Omental fat pad (tissue), 4 donors: ENCODE data around the gene DCTN5. TPM values are rescaled to one million over a fixed set of nuclear protein-coding genes. Genes with fewer than 3 reads are reported as not detected.

Experiments used
- ATAC-seq: fragments of 150-250 bp; one replicate; pipeline ENCODE4 v1.9.1; 2016; ENCODE audit warnings: mild to moderate bottlenecking, moderate library complexity; ENCODE audit not compliant: low FRiP score
- DNase-seq: peaks from one replicate; pipeline ENCODE4 v3.0.0-alpha.2; 2019; ENCODE audit warnings: low spot score
- total RNA-seq, 4 donors: library from RNA; depleted of rRNA; stranded (reverse); fragments of >200 nt; gene quantifications; one replicate each; pipeline ENCODE4 v1.1.0, GENCODE V29; 2016
- TF ChIP-seq, protein P1 (sequence below), 3 donors: fragments of 450-650 bp; IDR thresholded peaks; one replicate each; pipeline ENCODE4 v1.5.1; 2016 to 2017; ENCODE audit warnings: antibody characterized with exemption in 3 of 3, mild to moderate bottlenecking in 3 of 3, moderate library complexity in 2 of 3

Gene DCTN5
- total RNA-seq, 4 donors from 2014 or later, result 34.0 to 43.1 (median 38.0) TPM

DNA sequence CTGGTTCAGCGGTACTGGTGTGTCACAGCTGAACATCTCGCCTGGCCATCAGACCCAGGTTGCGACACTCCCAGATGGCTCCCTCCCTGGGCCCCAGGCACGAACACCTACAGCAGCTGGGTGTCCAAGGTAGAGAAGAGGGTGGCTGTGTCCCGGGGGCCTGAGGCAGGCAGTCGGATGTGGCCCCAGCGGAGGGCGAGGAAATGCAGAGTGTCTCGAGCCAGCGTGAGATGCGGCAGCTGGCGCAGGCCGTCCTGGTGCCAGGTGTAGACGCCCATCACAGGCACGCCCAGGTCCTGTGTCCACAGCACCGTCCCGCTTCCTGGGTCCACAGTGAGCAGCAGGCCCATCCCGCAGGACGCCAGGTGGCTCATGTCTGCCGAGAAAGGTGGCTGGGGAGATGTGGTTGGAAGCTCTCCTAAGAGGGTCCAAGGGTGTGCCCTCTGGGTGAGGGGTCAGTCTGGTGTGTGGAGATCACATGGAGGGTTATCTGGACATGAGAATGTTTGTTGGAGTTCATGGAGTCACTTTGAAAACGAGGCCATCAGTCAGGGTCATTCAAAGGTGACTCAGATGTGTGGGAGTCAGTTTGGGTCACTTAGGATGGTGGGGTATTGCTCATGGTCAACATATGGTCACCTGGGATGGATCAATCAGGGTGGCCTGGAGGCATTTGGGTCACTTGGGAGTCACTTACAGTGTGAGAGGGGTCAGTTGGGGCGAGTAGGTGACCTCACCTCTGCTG lies 63.7 kb downstream of the DCTN5 start:
- DNase-seq, result no peak
- TF ChIP-seq, protein P1, sequence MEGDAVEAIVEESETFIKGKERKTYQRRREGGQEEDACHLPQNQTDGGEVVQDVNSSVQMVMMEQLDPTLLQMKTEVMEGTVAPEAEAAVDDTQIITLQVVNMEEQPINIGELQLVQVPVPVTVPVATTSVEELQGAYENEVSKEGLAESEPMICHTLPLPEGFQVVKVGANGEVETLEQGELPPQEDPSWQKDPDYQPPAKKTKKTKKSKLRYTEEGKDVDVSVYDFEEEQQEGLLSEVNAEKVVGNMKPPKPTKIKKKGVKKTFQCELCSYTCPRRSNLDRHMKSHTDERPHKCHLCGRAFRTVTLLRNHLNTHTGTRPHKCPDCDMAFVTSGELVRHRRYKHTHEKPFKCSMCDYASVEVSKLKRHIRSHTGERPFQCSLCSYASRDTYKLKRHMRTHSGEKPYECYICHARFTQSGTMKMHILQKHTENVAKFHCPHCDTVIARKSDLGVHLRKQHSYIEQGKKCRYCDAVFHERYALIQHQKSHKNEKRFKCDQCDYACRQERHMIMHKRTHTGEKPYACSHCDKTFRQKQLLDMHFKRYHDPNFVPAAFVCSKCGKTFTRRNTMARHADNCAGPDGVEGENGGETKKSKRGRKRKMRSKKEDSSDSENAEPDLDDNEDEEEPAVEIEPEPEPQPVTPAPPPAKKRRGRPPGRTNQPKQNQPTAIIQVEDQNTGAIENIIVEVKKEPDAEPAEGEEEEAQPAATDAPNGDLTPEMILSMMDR (IDR thresholded peaks at IDR 0.05), result no peak
- ATAC-seq, result no peak

DNA sequence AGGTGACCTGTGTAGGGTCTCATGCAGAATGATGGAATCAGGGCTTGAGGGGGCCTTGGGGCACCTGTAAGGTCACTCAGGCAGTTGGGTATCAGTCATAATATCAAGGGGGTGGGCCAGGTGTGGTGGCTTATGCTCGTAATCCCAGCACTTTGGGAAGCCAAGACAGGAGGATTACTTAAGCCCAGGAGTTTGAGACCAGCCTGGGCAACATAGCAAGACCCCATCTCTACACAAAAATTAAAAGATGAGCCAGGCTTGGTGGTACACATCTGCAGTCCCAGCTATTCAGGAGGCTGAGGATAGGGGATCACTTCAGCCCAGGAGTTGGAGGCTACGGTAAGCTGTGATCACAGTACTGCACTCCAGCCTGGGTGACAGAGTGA lies 64.2 kb downstream of the DCTN5 start:
- TF ChIP-seq, protein P1 (IDR thresholded peaks at IDR 0.05), result no peak
- no peak for DNase-seq
- ATAC-seq, result no peak

DNA sequence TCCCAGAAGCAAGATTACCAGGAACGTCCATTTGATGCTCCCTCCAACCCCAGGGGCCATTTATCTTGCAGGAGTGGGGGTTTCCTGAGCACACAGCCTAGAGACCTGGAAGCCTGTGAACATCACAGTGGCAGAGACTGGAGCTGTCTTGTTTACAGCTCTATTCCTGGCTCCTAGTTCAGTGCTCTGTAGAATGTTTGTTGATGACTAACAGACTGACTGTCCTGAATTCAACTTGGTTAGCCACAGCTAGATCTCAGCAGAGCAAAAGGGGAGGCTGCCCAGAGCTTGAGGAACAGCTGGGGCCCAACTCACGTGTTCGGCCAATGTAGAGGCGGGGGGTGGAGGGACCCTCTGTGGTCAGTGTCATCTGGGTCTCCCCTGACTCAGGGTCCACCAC lies 65.2 kb downstream of the DCTN5 start:
- DNase-seq, result no peak
- no peak for ATAC-seq
- TF ChIP-seq, protein P1 (IDR thresholded peaks at IDR 0.05), result no peak

DNA sequence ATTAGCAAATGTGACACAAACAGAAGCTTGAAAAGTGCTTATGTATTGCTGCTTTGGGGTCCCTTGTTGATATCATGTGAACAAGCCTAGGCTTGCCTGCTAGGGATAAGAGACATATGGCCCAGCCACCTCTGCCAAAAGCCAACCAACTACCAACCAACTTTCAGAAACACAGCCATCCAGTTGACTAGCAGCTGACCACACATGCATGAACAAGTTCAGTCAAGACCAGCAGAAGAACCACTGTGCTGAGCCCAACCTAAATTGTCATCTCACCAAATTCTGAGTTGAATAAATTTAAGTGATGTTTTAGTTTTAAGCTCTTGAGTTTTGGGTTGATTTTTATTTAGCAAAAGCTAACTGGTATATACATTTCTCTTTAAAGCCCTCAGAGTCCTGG lies 68.3 kb downstream of the DCTN5 start:
- TF ChIP-seq, protein P1 (IDR thresholded peaks at IDR 0.05), result no peak
- no peak for ATAC-seq
- DNase-seq, result no peak

DNA sequence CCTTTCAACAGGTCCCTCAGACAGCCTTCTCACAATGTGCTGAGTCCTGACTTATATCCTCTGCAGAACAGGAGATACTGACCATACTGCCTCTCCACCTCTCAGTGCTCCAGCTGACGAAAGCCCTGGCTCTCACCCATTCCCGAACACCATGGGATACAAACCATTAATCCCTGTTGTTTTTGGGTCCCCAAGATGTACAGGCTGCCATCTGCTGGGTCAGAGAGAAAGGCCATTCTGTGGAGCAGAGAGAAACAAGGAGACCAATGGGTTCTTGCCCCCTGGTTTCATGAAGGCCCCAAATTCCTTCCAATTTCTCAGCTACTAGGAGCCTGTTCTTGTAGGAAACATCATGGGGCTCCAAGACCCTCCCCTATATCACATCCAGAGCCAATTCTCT lies 68.7 kb downstream of the DCTN5 start:
- TF ChIP-seq, protein P1 (IDR thresholded peaks at IDR 0.05), result no peak
- DNase-seq (no peak), ATAC-seq (no peak)

DNA sequence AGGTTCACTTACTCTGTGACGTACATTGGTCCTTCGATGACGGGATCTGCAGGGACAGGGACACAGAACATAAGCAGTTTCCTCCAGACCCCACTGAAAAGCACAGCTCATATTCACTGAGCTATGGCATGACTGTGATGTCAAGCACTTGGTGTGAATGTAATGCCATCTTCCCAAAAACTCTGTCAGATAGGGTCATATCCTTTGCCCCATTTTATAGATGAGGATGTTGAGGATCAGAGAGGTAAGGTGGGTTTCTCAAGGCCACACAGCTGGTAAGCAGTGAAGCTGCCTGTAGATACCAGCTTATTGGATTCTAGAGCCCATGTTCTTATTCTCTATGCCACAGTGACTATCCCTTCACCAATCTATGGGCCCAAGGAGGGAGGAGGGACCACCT lies 69.2 kb downstream of the DCTN5 start:
- TF ChIP-seq, protein P1 (IDR thresholded peaks at IDR 0.05), result no peak
- no peak for DNase-seq
- ATAC-seq, result no peak

DNA sequence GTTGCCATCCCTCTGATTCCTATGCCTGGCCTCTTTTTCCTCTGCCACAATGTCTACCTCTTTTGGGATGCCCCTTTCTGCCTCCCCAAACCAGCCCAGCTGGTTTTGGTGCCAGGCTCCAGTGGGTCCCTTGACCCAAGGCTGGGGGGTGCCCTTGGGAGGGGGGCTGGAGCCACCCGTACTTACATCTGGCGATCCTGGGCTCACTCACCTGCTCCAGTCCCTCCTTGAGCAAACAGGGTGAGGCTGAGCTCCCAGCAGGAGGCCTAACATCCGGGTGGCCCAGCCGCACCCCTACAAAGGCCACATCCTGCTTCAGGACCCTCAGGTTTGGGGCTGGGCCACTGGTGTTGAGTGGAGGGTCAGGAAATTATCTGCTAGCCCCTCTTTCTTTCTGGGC lies 70.5 kb downstream of the DCTN5 start:
- TF ChIP-seq, protein P1 (IDR thresholded peaks at IDR 0.05), result no peak
- DNase-seq, result no peak
- ATAC-seq, result no peak
